ENCODE results near the gene PLCB4. TPM values are rescaled to one million over a fixed set of nuclear protein-coding genes. Genes with fewer than 3 reads are reported as not detected.

PLCB4 gene
- total RNA-seq, 1 experiment from 2014 or later: 10.0 TPM

GRCh38 chr20:9453201-9453600, 384.3 kb downstream of the PLCB4 start:
- DNase-seq (ENCODE audit: low read depth): no peak
- in situ Hi-C loops (cut with HindIII; ENCODE audit: low pct_unique_long_range_greater_than_20kb, low sequenced_read_pairs): no loop called here

DNA sequence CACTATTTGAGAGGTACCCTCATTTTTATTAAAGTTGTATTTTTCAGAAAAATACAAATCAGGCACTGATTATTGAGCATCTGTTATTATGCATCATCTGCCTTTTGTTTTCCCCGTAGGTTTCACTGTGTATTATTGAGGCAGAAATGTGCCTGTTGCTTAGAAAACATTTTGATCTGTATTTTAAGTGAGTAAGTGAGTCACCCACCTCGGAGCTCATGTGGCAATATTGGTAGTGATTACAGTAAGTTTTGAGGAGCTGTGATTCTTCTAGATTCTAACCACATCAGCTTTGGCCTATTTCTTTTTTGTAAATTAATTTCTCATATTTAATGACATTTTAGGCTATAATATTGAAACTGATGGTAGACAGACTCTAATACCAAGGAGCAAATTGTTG, 385.9 kb downstream of the PLCB4 start:
- in situ Hi-C loops (cut with HindIII; ENCODE audit: low pct_unique_long_range_greater_than_20kb, low sequenced_read_pairs): no loop called here
- DNase-seq (ENCODE audit: low read depth): no peak

- no peak for DNase-seq (ENCODE audit: low read depth)
- in situ Hi-C loops (cut with HindIII; ENCODE audit: low pct_unique_long_range_greater_than_20kb, low sequenced_read_pairs): no loop called here
Measured at GRCh38 chr20:9457136-9457535, 388.2 kb downstream of the PLCB4 start.

- DNase-seq (ENCODE audit: low read depth): no peak
- in situ Hi-C loops (cut with HindIII; ENCODE audit: low pct_unique_long_range_greater_than_20kb, low sequenced_read_pairs): no loop called here
Measured at GRCh38 chr20:9458138-9458796, 389.4 kb downstream of the PLCB4 start.

DNA sequence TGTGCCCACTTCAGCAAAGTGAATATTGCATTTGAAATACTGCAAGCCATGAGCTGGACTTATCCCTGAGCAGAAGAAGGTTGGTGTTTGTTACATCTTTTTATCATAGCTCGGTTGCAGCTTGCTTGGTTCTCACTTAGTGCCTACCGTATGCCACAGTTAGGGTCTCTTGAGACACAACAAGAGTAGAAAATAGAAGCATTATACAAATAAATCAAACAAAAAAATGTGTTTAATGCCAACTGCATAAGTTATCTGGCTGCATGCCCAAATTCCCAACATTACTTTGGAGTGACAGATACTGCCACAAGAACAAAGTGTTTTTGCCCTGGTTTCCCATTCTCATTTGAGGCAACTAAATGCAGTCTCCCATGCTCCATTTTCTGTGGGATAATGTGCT, 391.6 kb downstream of the PLCB4 start:
- peak; percentile 15 for DNase-seq (ENCODE audit: low read depth)
- in situ Hi-C loops (cut with HindIII; ENCODE audit: low pct_unique_long_range_greater_than_20kb, low sequenced_read_pairs): no loop called here

DNA sequence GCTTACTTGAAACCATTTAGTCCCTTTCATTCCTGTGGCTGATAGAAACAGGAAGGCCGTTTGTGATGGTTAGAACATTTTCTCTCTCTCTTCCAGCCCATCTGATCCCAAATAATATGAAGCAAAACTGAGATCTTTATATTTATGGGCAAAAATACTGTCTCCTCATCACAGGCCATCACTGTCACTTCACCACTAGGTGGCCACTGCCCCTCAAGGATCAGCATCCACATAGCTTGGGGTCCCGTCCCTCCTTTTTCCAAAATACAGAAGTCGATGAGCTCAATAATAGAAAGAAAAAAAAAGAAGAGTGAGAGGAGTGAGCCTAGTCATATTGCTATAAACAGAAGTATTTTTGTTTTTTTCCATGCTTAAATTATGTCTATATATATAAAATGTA, 399.1 kb downstream of the PLCB4 start:
- in situ Hi-C loops (cut with HindIII; ENCODE audit: low pct_unique_long_range_greater_than_20kb, low sequenced_read_pairs): no loop called here
- no peak for DNase-seq (ENCODE audit: low read depth)

DNA sequence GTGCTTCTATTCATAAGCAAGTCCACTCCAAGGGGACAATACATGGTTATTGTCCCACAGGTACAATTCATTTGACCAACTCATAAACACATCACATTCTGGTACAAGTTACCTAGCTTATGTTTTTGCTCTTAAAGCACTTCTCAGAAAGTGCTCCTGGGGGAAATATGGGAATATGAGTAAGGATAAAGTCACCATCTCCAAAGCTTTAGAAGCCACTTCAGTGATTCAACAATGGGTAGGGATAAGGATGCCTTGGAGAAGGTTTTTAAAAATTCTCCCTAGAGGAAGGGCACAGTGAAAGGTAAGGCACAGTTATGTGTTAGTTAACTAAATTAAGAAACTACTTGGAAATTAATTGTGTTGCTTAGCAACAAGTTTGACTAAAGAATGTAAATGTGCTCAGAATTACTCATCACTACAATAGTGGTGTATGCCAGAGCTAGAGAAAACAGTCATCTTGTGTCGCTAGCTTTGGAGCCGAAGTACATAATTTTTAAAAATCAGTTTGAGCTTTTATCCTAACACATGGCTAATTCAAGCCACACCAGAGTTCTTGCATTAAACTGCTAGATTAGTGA, 406.0 kb downstream of the PLCB4 start:
- no peak for DNase-seq (ENCODE audit: low read depth)
- in situ Hi-C loops (cut with HindIII; ENCODE audit: low pct_unique_long_range_greater_than_20kb, low sequenced_read_pairs): no loop called here

DNA sequence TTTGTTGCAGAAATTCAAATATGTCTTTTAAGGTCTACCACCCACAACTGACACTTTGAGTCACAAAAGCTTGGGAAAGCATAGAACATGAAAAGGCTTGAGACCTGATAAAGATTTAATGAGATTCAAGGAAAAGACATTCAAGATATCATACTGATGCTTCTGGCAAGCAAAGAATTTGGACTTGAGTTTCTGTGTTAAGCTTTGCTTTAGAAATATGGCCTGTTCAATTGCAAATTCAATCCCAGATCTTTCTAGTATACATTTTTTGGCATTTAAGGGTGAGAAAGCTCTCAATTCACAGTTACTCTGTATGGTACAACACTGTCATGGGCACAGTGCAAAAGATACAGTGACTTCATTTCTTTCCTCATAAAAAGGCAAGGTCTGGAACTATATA, 406.6 kb downstream of the PLCB4 start:
- no peak for DNase-seq (ENCODE audit: low read depth)
- in situ Hi-C loops (cut with HindIII; ENCODE audit: low pct_unique_long_range_greater_than_20kb, low sequenced_read_pairs): no loop called here

GRCh38 chr20:9476174-9476573, 407.3 kb downstream of the PLCB4 start:
- no peak for DNase-seq (ENCODE audit: low read depth)
- in situ Hi-C loops (cut with HindIII; ENCODE audit: low pct_unique_long_range_greater_than_20kb, low sequenced_read_pairs): no loop called here

- in situ Hi-C loops (cut with HindIII; ENCODE audit: low pct_unique_long_range_greater_than_20kb, low sequenced_read_pairs): no loop called here
- no peak for DNase-seq (ENCODE audit: low read depth)
Measured at GRCh38 chr20:9476637-9477036, 407.8 kb downstream of the PLCB4 start.

GRCh38 chr20:9478771-9479170, 409.9 kb downstream of the PLCB4 start:
- DNase-seq (ENCODE audit: low read depth): no peak
- in situ Hi-C loops (cut with HindIII; ENCODE audit: low pct_unique_long_range_greater_than_20kb, low sequenced_read_pairs): no loop called here

GRCh38 chr20:9480066-9480465, 411.2 kb downstream of the PLCB4 start:
- DNase-seq (ENCODE audit: low read depth): no peak
- in situ Hi-C loops (cut with HindIII; ENCODE audit: low pct_unique_long_range_greater_than_20kb, low sequenced_read_pairs): no loop called here

DNA sequence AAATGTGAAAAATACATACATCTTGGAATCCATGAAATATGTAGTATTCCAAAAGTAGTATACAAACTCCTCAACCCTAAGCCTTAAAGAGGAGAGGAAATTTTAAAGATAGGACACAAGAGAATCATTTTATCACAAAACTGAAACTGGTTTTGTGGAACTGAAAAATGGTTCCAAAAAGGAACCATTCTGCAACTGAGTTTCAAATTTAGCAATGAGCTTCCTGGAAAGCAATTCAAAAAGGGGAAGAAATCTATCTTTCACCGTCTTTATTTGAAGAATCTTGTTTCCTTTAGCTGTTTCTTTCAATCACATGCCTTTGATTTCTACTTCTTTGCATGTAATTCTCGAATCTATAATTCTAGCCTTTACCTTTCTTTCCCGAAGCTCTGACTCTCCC, 413.3 kb downstream of the PLCB4 start:
- no peak for DNase-seq (ENCODE audit: low read depth)
- in situ Hi-C loops (cut with HindIII; ENCODE audit: low pct_unique_long_range_greater_than_20kb, low sequenced_read_pairs): no loop called here

DNA sequence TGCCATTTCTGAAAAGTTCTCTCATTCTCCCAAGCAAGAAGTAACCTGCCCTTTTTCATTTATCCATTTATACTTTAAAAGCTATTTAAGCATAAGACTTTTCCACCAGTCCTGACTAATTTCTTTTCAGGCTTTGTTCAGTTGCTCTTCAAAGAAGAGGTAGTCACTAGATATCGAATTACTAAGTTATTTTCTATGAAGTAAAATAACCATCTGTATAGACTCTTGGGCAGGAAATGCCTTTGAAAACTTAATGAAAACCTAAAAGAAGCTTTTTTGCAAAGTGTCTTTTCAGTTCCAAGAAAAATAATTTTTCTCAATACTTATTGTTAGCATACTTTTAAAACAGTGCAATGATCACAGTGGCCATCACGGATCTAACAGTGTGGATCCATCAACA, 414.2 kb downstream of the PLCB4 start:
- DNase-seq (ENCODE audit: low read depth): no peak
- in situ Hi-C loops (cut with HindIII; ENCODE audit: low pct_unique_long_range_greater_than_20kb, low sequenced_read_pairs): no loop called here

DNA sequence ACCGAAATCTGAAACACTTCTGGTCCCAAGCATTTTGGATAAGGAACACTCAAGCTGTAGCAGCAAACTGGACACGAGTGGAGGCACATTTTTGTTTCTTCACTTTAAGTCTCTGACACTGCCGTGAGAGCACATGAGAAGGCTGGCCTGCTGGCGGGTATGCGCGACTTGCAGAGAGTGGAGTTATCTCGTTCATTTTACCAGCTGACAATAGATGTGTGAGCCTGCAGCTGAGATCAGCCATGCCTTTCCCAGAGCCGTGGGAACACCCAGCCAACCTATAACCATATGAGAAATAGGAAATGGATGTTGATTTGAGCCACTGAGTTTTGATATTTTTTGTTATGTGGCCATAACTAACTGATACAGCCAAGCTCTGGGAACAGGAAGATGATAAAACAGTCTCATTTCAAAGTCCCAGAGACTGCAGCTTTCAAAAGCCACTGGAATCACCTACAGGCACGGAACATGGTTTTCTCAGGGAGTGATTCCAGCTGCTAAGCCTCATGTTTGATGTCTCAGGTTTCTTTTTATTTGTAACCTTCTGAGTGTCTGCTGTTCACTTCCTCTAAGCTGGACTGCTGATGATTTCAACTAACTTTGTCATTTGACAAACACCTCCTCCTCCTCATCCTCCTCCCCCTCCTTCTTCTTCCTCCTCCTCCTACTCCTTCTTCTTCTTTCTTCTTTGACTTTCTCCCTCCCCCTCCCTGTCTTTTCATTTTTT, 416.9 kb downstream of the PLCB4 start:
- in situ Hi-C loops (cut with HindIII; ENCODE audit: low pct_unique_long_range_greater_than_20kb, low sequenced_read_pairs): no loop called here
- DNase-seq (ENCODE audit: low read depth): no peak

DNA sequence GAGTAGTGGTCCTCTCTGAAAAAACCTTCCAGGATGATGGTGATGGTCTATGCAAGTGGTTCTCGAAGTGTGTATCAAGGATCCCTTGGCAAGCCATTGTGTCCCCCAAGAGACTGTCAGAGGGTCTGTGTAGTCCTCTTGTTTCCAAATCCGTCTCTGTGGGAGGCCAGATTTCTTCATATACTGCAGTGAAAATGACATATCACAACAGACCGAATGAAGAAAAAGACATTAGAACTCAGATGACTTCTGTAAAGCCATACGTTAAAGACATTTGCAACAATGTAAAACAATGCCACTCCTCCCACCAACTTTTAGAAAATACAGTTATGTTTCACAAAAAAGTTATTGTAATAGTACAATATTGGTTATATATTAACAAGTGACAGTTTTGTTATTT, 418.3 kb downstream of the PLCB4 start:
- no peak for DNase-seq (ENCODE audit: low read depth)
- in situ Hi-C loops (cut with HindIII; ENCODE audit: low pct_unique_long_range_greater_than_20kb, low sequenced_read_pairs): no loop called here

DNA sequence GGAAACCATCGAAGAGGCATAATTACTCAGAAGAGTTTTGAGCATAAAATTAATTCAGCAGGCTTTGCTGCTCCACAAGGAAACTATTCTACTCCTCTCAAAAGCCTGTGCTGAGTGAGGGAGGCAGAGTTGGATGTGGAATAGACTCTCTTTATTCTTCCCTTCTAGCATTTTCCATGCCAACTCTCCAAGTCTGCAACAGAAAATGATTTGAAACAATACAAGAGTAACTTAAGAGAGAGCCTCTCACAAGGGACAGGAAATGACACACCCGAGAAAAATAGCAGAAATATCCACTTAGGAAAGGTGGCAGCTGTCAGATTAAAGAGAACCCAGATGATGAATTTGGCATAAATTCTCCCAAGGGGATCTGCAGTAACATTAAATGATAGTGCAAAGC, 419.2 kb downstream of the PLCB4 start:
- in situ Hi-C loops (cut with HindIII; ENCODE audit: low pct_unique_long_range_greater_than_20kb, low sequenced_read_pairs): no loop called here
- no peak for DNase-seq (ENCODE audit: low read depth)

GRCh38 chr20:9490161-9490560, 421.3 kb downstream of the PLCB4 start:
- no peak for DNase-seq (ENCODE audit: low read depth)
- in situ Hi-C loops (cut with HindIII; ENCODE audit: low pct_unique_long_range_greater_than_20kb, low sequenced_read_pairs): no loop called here

GRCh38 chr20:9490631-9491030, 421.7 kb downstream of the PLCB4 start:
- in situ Hi-C loops (cut with HindIII; ENCODE audit: low pct_unique_long_range_greater_than_20kb, low sequenced_read_pairs): no loop called here
- no peak for DNase-seq (ENCODE audit: low read depth)

GRCh38 chr20:9491324-9491723, 422.4 kb downstream of the PLCB4 start:
- in situ Hi-C loops (cut with HindIII; ENCODE audit: low pct_unique_long_range_greater_than_20kb, low sequenced_read_pairs): no loop called here
- no peak for DNase-seq (ENCODE audit: low read depth)

Measured in Caki2 (cell line).